Measurements from ENCODE around the gene ZYX. TPM values are rescaled to one million over a fixed set of nuclear protein-coding genes. Genes with fewer than 3 reads are reported as not detected.
A peak's percentile ranks its signal among the peaks of the same experiment; 100 is the strongest.

ZYX gene
- polyA plus RNA-seq, 1 experiment = 32.6 TPM

GRCh38 chr7:143393267-143394041 lies 12.3 kb downstream of the ZYX start:
- ChIA-PET CTCF (interaction anchor here (2.1 to 4.4 kb wide), 2 partner anchors 14 to 24 kb away, joined by 10 to 14 read pairs; no protein-coding TSS in a partner anchor), POLR2A (interaction anchor here (1.0 to 5.5 kb wide), 5 partner anchors 11 to 153 kb away, joined by 3 to 83 read pairs (median 4); partner anchors contain the start of gene ZYX)

GRCh38 chr7:143394068-143394467 lies 12.9 kb downstream of the ZYX start:
- peaks cover 3% of the 10 kb centered on the region for H3K27me3 ChIP-seq (ENCODE audit: control insufficient read depth, insufficient read depth, low read length)
- CTCF ChIA-PET = interaction anchor here (4.4 kb wide), 1 partner anchor 23 kb away, joined by 14 read pairs; no protein-coding TSS in a partner anchor
- H3K9me3 ChIP-seq (ENCODE audit: control insufficient read depth, insufficient read depth, low read length) = no peaks in the 10 kb centered on the region; the same call in 1 of the 2 replicates
- H3K4me3 ChIP-seq (ENCODE audit: low read depth, low read length) = no peak overlapping the region
- no peak for TF ChIP-seq CTCF (IDR thresholded peaks at IDR 0.05; ENCODE audit: low read depth, low read length)
- H3K27ac ChIP-seq (ENCODE audit: low read depth, low read length) = no peak overlapping the region
- POLR2A ChIA-PET = interaction anchor here (1.6 to 5.5 kb wide), 3 partner anchors 12 to 93 kb away, joined by 4 to 83 read pairs (median 43); partner anchors contain the start of gene ZYX
- no peak for DNase-seq (ENCODE audit: low read depth, low spot score)

More at GRCh38 chr7:143393267-143394041, 12.3 kb downstream of the ZYX start:
- peak overlapping the region; percentile 31 for H3K27ac ChIP-seq (ENCODE audit: low read depth, low read length)
- H3K4me3 ChIP-seq (ENCODE audit: low read depth, low read length) = no peak overlapping the region
- H3K27me3 ChIP-seq (ENCODE audit: control insufficient read depth, insufficient read depth, low read length) = peaks cover 3% of the 10 kb centered on the region
- TF ChIP-seq CTCF (IDR thresholded peaks at IDR 0.05; ENCODE audit: low read depth, low read length) = no peak
- DNase-seq (ENCODE audit: low read depth, low spot score) = no peak
- no peaks in the 10 kb centered on the region; the same call in 1 of the 2 replicates for H3K9me3 ChIP-seq (ENCODE audit: control insufficient read depth, insufficient read depth, low read length)

- Histone ChIP-seq H3K27me3 (ENCODE audit: control insufficient read depth, insufficient read depth, low read length) (peaks cover 3% of the 10 kb centered on the region), H3K4me3 (ENCODE audit: low read depth, low read length) (no peak overlapping the region), H3K27ac (ENCODE audit: low read depth, low read length) (no peak overlapping the region), H3K9me3 (ENCODE audit: control insufficient read depth, insufficient read depth, low read length) (no peaks in the 10 kb centered on the region; the same call in 1 of the 2 replicates)
- TF ChIP-seq CTCF (IDR thresholded peaks at IDR 0.05; ENCODE audit: low read depth, low read length) = no peak
- CTCF ChIA-PET = interaction anchor here (4.4 kb wide), 1 partner anchor 22 kb away, joined by 14 read pairs; no protein-coding TSS in a partner anchor
- POLR2A ChIA-PET = interaction anchor here (1.0 to 5.5 kb wide), 3 partner anchors 11 to 154 kb away, joined by 3 to 43 read pairs (median 19); partner anchors contain the start of gene ZYX
- no peak for DNase-seq (ENCODE audit: low read depth, low spot score)
Observed at GRCh38 chr7:143394777-143395176, 13.6 kb downstream of the ZYX start.

- Histone ChIP-seq H3K9me3 (ENCODE audit: control insufficient read depth, insufficient read depth, low read length) (no peaks in the 10 kb centered on the region; the same call in 1 of the 2 replicates), H3K27ac (ENCODE audit: low read depth, low read length) (no peak overlapping the region), H3K27me3 (ENCODE audit: control insufficient read depth, insufficient read depth, low read length) (peaks cover 3% of the 10 kb centered on the region), H3K4me3 (ENCODE audit: low read depth, low read length) (no peak overlapping the region)
- POLR2A ChIA-PET = interaction anchor here (0.5 to 5.5 kb wide), 7 partner anchors 8 to 155 kb away, joined by 3 to 43 read pairs (median 6); partner anchors contain the start of genes CASP2 and ZYX
- TF ChIP-seq CTCF (IDR thresholded peaks at IDR 0.05; ENCODE audit: low read depth, low read length) = peak; percentile 28; the same call in 1 of the 2 replicates
- DNase-seq (ENCODE audit: low read depth, low spot score) = no peak
- CTCF ChIA-PET = interaction anchor here (1.1 to 4.4 kb wide), 4 partner anchors 10 to 155 kb away, joined by 6 to 14 read pairs (median 6); no protein-coding TSS in a partner anchor
Observed at GRCh38 chr7:143395187-143396149, 14.3 kb downstream of the ZYX start.
